Measurements from ENCODE around the gene RFC1.

DNA sequence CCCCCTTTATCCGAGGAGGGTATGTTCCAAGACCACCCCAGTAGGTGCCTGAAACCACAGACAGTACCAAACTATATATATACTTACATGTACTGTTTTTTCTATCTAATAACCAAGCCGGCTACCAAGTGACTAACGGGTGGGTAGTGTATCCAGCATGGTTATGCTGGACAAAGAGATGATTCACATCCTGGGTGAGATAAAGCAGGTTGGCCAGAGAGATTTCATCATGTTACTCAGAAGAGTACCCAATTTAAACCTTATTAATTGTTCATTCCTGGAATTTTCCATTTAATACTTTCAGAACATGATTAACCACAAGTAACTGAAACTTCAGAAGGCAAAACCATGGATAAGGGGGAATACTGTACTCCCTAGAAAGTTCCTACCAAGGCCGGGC lies 46.5 kb downstream of the RFC1 start:
- no peak for TF ChIP-seq CTCF (IDR thresholded peaks at IDR 0.05)
- no peak for TF ChIP-seq POLR2AphosphoS5 (IDR thresholded peaks at IDR 0.05; ENCODE audit: insufficient read depth in 1 of 2, low read depth in 1 of 2)
- TF ChIP-seq POLR2A (IDR thresholded peaks at IDR 0.05), result no peak
